ENCODE measurements around the gene CADM2. TPM values are rescaled to one million over a fixed set of nuclear protein-coding genes. Genes with fewer than 3 reads are reported as not detected.

The CADM2 gene
- total RNA-seq, 1 donor = 5.1 TPM

- DNase-seq (ENCODE audit: low read depth in 2 of 3, low spot score in 2 of 3) = no peak
These were observed 1098.2 kb downstream of the CADM2 start for GRCh38 chr3:86056962-86057361.

GRCh38 chr3:86073799-86074198, 1115.0 kb downstream of the CADM2 start:
- DNase-seq (ENCODE audit: low read depth in 2 of 3, low spot score in 2 of 3) = no peak

- no peak for DNase-seq (ENCODE audit: low read depth in 2 of 3, low spot score in 2 of 3)
These were observed 1128.5 kb downstream of the CADM2 start for GRCh38 chr3:86087160-86087871.

- DNase-seq (ENCODE audit: low read depth in 2 of 3, low spot score in 2 of 3) = no peak
These were observed 1145.4 kb downstream of the CADM2 start for GRCh38 chr3:86104154-86104553.

GRCh38 chr3:86109434-86109833, 1150.6 kb downstream of the CADM2 start:
- DNase-seq (ENCODE audit: low read depth in 2 of 3, low spot score in 2 of 3) = no peak

Small RNA genes within 50 kb of the gene (small RNA-seq; reads per million reads assigned to genes)
- not detected for gene MIR5688
